ENCODE data around the gene MARCKS. TPM values are rescaled to one million over a fixed set of nuclear protein-coding genes. Genes with fewer than 3 reads are reported as not detected.

Gene MARCKS
- total and polyA plus RNA-seq, 10 of the 15 experiments (the other 5 are each of a cell fraction or from before 2014, with no cell fraction given), result 29.0 to 164 (median 74.5) TPM

DNA sequence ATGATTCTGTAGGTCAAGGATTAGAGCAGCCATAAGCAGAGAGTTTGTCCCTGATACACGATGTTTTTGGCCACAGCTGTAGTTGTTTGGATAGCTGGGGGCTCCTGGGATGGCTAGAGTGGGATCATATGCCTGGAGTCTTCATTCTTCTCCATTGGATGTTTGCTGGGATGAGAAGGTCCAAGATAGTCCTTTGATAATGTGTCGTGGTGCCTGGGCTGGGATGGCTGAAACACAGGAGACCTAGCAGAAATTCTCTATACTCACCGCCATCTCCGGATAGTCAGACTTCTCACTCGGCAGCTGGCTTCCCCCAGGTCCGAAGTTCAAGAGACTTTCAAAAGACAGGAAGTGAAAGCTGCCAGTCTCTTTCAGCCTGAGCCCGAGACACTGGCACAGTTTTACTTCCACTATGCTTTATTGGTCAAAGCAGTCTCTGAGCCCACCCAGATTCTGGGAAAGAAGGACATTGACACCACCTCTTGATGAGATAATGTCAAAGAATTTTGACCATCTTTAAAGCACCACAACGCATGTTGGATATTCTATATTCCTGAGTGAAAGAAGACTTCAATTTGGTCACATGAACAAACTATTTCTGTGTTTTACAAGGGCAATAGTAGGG, 16.0 kb downstream of the MARCKS start (continued):
- TF ChIP-seq, protein P1, sequence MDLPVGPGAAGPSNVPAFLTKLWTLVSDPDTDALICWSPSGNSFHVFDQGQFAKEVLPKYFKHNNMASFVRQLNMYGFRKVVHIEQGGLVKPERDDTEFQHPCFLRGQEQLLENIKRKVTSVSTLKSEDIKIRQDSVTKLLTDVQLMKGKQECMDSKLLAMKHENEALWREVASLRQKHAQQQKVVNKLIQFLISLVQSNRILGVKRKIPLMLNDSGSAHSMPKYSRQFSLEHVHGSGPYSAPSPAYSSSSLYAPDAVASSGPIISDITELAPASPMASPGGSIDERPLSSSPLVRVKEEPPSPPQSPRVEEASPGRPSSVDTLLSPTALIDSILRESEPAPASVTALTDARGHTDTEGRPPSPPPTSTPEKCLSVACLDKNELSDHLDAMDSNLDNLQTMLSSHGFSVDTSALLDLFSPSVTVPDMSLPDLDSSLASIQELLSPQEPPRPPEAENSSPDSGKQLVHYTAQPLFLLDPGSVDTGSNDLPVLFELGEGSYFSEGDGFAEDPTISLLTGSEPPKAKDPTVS (IDR thresholded peaks at IDR 0.05; ENCODE audit: low read depth, low read length), result no peak
- TF ChIP-seq SPI1 (IDR thresholded peaks at IDR 0.05; ENCODE audit: borderline replicate concordance, insufficient read depth, low read depth, low read length) (peak; percentile 93), RBBP5 (conservative IDR thresholded peaks at IDR 0.05) (no peak), PAX8 (IDR thresholded peaks at IDR 0.05) (peak; percentile 60; the same call in 1 of the 2 replicates), POLR2AphosphoS5 (IDR thresholded peaks at IDR 0.05; ENCODE audit: low read length) (peak; percentile 47; the same call in 1 of the 2 replicates), YY1 (IDR thresholded peaks at IDR 0.05; ENCODE audit: low read depth, low read length) (peak; percentile 58; the same call in 1 of the 2 replicates), CBX3 (IDR thresholded peaks at IDR 0.05; ENCODE audit: borderline replicate concordance, low read depth) (no peak), ATF7 (IDR thresholded peaks at IDR 0.05; ENCODE audit: low read depth) (peak; percentile 60), MTA2 (IDR thresholded peaks at IDR 0.05; ENCODE audit: low read depth) (peak; percentile 78), GABPA (IDR thresholded peaks at IDR 0.05; ENCODE audit: low read depth) (no peak), TAF1 (IDR thresholded peaks at IDR 0.05; ENCODE audit: borderline replicate concordance, low read depth, low read length) (0 out of 2 replicates have a peak, but pooled peaks have one; percentile 26)
- TF ChIP-seq, protein P2, sequence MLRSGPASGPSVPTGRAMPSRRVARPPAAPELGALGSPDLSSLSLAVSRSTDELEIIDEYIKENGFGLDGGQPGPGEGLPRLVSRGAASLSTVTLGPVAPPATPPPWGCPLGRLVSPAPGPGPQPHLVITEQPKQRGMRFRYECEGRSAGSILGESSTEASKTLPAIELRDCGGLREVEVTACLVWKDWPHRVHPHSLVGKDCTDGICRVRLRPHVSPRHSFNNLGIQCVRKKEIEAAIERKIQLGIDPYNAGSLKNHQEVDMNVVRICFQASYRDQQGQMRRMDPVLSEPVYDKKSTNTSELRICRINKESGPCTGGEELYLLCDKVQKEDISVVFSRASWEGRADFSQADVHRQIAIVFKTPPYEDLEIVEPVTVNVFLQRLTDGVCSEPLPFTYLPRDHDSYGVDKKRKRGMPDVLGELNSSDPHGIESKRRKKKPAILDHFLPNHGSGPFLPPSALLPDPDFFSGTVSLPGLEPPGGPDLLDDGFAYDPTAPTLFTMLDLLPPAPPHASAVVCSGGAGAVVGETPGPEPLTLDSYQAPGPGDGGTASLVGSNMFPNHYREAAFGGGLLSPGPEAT (IDR thresholded peaks at IDR 0.05; ENCODE audit: low read depth), result peak; percentile 75
- TF ChIP-seq, protein P3, sequence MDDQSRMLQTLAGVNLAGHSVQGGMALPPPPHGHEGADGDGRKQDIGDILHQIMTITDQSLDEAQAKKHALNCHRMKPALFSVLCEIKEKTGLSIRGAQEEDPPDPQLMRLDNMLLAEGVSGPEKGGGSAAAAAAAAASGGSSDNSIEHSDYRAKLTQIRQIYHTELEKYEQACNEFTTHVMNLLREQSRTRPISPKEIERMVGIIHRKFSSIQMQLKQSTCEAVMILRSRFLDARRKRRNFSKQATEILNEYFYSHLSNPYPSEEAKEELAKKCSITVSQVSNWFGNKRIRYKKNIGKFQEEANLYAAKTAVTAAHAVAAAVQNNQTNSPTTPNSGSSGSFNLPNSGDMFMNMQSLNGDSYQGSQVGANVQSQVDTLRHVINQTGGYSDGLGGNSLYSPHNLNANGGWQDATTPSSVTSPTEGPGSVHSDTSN (IDR thresholded peaks at IDR 0.05; ENCODE audit: insufficient replicate concordance, low read depth, low read length), result no peak
- TF ChIP-seq, protein P4, sequence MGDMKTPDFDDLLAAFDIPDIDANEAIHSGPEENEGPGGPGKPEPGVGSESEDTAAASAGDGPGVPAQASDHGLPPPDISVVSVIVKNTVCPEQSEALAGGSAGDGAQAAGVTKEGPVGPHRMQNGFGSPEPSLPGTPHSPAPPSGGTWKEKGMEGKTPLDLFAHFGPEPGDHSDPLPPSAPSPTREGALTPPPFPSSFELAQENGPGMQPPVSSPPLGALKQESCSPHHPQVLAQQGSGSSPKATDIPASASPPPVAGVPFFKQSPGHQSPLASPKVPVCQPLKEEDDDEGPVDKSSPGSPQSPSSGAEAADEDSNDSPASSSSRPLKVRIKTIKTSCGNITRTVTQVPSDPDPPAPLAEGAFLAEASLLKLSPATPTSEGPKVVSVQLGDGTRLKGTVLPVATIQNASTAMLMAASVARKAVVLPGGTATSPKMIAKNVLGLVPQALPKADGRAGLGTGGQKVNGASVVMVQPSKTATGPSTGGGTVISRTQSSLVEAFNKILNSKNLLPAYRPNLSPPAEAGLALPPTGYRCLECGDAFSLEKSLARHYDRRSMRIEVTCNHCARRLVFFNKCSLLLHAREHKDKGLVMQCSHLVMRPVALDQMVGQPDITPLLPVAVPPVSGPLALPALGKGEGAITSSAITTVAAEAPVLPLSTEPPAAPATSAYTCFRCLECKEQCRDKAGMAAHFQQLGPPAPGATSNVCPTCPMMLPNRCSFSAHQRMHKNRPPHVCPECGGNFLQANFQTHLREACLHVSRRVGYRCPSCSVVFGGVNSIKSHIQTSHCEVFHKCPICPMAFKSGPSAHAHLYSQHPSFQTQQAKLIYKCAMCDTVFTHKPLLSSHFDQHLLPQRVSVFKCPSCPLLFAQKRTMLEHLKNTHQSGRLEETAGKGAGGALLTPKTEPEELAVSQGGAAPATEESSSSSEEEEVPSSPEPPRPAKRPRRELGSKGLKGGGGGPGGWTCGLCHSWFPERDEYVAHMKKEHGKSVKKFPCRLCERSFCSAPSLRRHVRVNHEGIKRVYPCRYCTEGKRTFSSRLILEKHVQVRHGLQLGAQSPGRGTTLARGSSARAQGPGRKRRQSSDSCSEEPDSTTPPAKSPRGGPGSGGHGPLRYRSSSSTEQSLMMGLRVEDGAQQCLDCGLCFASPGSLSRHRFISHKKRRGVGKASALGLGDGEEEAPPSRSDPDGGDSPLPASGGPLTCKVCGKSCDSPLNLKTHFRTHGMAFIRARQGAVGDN (IDR thresholded peaks at IDR 0.05), result 0 out of 2 replicates have a peak, but pooled peaks have one; percentile 40
- TF ChIP-seq, protein P5, sequence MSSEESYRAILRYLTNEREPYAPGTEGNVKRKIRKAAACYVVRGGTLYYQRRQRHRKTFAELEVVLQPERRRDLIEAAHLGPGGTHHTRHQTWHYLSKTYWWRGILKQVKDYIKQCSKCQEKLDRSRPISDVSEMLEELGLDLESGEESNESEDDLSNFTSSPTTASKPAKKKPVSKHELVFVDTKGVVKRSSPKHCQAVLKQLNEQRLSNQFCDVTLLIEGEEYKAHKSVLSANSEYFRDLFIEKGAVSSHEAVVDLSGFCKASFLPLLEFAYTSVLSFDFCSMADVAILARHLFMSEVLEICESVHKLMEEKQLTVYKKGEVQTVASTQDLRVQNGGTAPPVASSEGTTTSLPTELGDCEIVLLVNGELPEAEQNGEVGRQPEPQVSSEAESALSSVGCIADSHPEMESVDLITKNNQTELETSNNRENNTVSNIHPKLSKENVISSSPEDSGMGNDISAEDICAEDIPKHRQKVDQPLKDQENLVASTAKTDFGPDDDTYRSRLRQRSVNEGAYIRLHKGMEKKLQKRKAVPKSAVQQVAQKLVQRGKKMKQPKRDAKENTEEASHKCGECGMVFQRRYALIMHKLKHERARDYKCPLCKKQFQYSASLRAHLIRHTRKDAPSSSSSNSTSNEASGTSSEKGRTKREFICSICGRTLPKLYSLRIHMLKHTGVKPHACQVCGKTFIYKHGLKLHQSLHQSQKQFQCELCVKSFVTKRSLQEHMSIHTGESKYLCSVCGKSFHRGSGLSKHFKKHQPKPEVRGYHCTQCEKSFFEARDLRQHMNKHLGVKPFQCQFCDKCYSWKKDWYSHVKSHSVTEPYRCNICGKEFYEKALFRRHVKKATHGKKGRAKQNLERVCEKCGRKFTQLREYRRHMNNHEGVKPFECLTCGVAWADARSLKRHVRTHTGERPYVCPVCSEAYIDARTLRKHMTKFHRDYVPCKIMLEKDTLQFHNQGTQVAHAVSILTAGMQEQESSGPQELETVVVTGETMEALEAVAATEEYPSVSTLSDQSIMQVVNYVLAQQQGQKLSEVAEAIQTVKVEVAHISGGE (CRISPR knock-in tag; IDR thresholded peaks at IDR 0.05), result no peak
- TF ChIP-seq, protein P6, sequence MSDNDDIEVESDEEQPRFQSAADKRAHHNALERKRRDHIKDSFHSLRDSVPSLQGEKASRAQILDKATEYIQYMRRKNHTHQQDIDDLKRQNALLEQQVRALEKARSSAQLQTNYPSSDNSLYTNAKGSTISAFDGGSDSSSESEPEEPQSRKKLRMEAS (IDR thresholded peaks at IDR 0.05; ENCODE audit: low read depth, low read length), result peak; percentile 65; the same call in 1 of the 2 replicates
